ENCODE measurements around the gene MRLN. TPM values are rescaled to one million over a fixed set of nuclear protein-coding genes. Genes with fewer than 3 reads are reported as not detected.
"Not testable (repeated sequence)": the region's sequence is repeated elsewhere in the genome, so short reads cannot be mapped to it uniquely, and the experiment has no call there.

The MRLN gene
- total and polyA plus RNA-seq, 4 donors, result 0.35 to 0.98 (median 0.75) TPM; not detected in 1

DNA sequence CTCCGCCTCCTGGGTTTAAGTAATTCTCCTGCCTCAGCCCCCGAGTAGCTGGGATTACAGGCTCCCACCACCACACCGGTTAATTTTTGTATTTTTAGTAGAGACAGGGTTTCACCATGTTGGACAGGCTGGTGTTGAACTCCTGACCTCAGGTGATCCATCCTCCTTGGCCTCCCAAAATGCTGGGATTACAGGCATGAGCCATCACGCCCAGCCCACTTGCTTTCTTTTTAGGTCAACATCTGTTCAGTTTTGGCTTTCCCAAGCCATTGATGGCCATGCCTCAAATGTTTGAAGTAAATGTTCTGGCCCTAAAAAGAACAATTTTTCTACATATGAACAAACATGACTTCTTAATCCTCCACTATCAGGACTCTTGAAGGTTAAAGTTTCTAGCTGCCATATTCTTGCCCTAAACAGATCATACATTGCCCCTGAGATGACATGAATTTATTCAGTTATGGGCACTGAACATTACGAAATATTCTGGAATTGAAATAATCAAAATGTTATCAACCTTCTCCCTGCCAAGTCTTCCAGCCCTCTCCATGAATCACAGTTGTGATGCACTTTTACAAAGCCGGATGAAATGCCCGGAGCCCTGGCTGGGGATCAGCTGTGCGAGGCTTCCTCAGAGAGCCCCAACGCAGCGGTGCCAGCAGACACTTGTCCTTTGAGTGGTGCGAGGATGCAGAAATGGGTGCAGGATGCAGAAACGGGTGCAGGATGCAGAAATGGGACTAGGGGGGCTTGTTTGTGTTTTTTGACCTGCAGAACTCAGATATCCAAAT is 2.9 kb downstream of the MRLN start:
- no peak overlapping the region for H3K4me3 ChIP-seq
- no peak overlapping the region for H3K9ac ChIP-seq (ENCODE audit: insufficient read depth in 1 of 2, low read length in 2 of 2)
- peaks cover 0 to under 1% (median 0%) of the 10 kb centered on the region in 5 donors for H3K4me1 ChIP-seq (ENCODE audit: control insufficient read depth in 5 of 5, insufficient read depth in 5 of 5, low read length in 5 of 5)
- ATAC-seq (ENCODE audit: insufficient read depth, low FRiP score), result no peak
- H3K9me3 ChIP-seq (ENCODE audit: control insufficient read depth in 4 of 4, insufficient read depth in 3 of 4, low read length in 3 of 4), result no peaks in the 10 kb centered on the region
- no peaks in the 10 kb centered on the region for H3K27me3 ChIP-seq (ENCODE audit: control insufficient read depth in 3 of 3, insufficient read depth in 3 of 3, low read length in 2 of 3)
- DNase-seq, result peak in 1 of 3 donors; percentile 25
- no peaks in the 10 kb centered on the region for H3K36me3 ChIP-seq (ENCODE audit: control insufficient read depth in 4 of 4, insufficient read depth in 4 of 4, low read length in 4 of 4)
- TF ChIP-seq, protein P1, sequence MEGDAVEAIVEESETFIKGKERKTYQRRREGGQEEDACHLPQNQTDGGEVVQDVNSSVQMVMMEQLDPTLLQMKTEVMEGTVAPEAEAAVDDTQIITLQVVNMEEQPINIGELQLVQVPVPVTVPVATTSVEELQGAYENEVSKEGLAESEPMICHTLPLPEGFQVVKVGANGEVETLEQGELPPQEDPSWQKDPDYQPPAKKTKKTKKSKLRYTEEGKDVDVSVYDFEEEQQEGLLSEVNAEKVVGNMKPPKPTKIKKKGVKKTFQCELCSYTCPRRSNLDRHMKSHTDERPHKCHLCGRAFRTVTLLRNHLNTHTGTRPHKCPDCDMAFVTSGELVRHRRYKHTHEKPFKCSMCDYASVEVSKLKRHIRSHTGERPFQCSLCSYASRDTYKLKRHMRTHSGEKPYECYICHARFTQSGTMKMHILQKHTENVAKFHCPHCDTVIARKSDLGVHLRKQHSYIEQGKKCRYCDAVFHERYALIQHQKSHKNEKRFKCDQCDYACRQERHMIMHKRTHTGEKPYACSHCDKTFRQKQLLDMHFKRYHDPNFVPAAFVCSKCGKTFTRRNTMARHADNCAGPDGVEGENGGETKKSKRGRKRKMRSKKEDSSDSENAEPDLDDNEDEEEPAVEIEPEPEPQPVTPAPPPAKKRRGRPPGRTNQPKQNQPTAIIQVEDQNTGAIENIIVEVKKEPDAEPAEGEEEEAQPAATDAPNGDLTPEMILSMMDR (IDR thresholded peaks at IDR 0.05; ENCODE audit: control extremely low read depth, extremely low read depth), result no peak
- WGBS, 2 donors, result 73 to 77% methylated on average over 12 of the region's 12 CpGs
- H3K27ac ChIP-seq (ENCODE audit: low read depth in 1 of 2, low read length in 1 of 2), result no peak overlapping the region

DNA sequence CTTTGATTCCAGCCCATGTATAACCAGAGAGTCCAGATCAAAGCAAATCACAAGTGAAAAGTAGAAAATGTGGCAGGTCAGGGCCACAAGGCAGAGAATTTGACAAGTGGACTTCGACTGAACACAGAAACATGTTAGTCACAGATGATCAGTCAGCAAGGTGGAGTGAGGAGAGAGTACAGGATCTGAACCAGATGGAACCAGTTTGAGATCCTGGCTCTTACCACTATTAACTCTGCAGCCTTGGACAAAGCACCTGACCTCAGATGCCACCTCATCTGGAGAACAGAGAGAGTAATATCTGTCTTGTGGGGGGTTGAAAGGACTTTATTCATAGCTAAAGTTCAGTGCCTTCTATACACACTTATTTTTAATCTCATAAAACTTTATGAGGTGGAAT is 4.4 kb downstream of the MRLN start:
- TF ChIP-seq, protein P1 (IDR thresholded peaks at IDR 0.05; ENCODE audit: control extremely low read depth, extremely low read depth), result no peak
- ATAC-seq (ENCODE audit: insufficient read depth, low FRiP score) (no peak), DNase-seq (no peak)
- no peaks in the 10 kb centered on the region for H3K9me3 ChIP-seq (ENCODE audit: control insufficient read depth in 4 of 4, insufficient read depth in 3 of 4, low read length in 3 of 4)
- H3K27ac ChIP-seq (ENCODE audit: low read depth in 1 of 2, low read length in 1 of 2), result no peak overlapping the region
- no peak overlapping the region for H3K9ac ChIP-seq (ENCODE audit: insufficient read depth in 1 of 2, low read length in 2 of 2)
- no peaks in the 10 kb centered on the region for H3K36me3 ChIP-seq (ENCODE audit: control insufficient read depth in 4 of 4, insufficient read depth in 4 of 4, low read length in 4 of 4)
- peaks cover 0 to 2% (median 0%) of the 10 kb centered on the region in 5 donors for H3K4me1 ChIP-seq (ENCODE audit: control insufficient read depth in 5 of 5, insufficient read depth in 5 of 5, low read length in 5 of 5)
- WGBS, 2 donors, result 46 to 50% methylated on average over 1 of the region's 1 CpG
- no peak overlapping the region for H3K4me3 ChIP-seq
- no peaks in the 10 kb centered on the region for H3K27me3 ChIP-seq (ENCODE audit: control insufficient read depth in 3 of 3, insufficient read depth in 3 of 3, low read length in 2 of 3)

DNA sequence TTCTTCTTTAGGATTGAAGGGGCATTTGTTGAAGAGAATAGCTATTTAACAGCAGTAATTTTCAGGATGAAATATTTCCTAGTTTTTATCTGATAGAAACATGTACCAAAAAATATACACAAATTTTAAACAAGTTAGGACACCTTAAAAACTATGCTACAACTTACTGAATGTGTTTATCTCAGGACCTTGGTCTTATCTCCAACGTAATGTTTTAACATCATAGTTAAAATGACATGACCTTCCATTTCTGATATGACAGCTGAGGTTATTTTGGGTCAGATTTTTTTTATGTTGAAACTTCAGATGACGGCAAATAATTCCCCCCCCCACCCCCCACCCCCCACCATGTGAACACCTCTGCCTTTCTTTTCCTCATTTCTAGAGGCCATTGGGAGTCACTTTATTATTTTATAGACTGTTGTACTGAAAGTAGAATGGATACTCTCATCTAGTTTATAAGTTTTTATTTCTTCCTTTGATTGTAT is 8.0 kb downstream of the MRLN start:
- no peak overlapping the region for H3K27ac ChIP-seq (ENCODE audit: low read depth in 1 of 2, low read length in 1 of 2)
- H3K9ac ChIP-seq (ENCODE audit: insufficient read depth in 1 of 2, low read length in 2 of 2), result no peak overlapping the region
- H3K4me1 ChIP-seq (ENCODE audit: control insufficient read depth in 5 of 5, insufficient read depth in 5 of 5, low read length in 5 of 5), result peaks cover 0 to 2% (median 0%) of the 10 kb centered on the region in 5 donors
- 65 to 75% methylated on average over 2 of the region's 2 CpGs for WGBS, 2 donors
- no peaks in the 10 kb centered on the region for H3K27me3 ChIP-seq (ENCODE audit: control insufficient read depth in 3 of 3, insufficient read depth in 3 of 3, low read length in 2 of 3)
- no peaks in the 10 kb centered on the region for H3K36me3 ChIP-seq (ENCODE audit: control insufficient read depth in 4 of 4, insufficient read depth in 4 of 4, low read length in 4 of 4)
- H3K9me3 ChIP-seq (ENCODE audit: control insufficient read depth in 4 of 4, insufficient read depth in 3 of 4, low read length in 3 of 4), result no peaks in the 10 kb centered on the region
- no peak overlapping the region for H3K4me3 ChIP-seq
- TF ChIP-seq, protein P1 (IDR thresholded peaks at IDR 0.05; ENCODE audit: control extremely low read depth, extremely low read depth), result no peak
- DNase-seq, result no peak
- ATAC-seq (ENCODE audit: insufficient read depth, low FRiP score), result no peak

DNA sequence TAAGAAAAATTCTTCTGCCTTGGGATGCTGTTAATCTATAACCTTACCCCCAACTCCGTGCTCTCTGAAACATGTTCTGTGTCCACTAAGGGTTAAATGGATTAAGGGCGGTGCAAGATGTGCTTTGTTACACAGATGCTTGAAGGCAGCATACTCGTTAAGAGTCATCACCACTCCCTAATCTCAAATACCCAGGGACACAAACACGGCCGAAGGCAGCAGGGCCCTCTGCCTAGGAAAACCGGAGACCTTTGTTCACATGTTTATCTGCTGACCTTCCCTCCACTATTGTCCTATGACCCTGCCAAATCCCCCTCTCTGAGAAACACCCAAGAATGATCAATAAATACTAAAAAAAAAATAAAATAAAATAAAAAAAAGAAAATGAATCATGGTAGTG is 8.5 kb downstream of the MRLN start:
- H3K9ac ChIP-seq (ENCODE audit: insufficient read depth in 1 of 2, low read length in 2 of 2); H3K27ac ChIP-seq (ENCODE audit: low read depth in 1 of 2, low read length in 1 of 2); DNase-seq; H3K36me3 ChIP-seq (ENCODE audit: control insufficient read depth in 4 of 4, insufficient read depth in 4 of 4, low read length in 4 of 4); H3K4me3 ChIP-seq; ATAC-seq (ENCODE audit: insufficient read depth, low FRiP score); H3K27me3 ChIP-seq (ENCODE audit: control insufficient read depth in 3 of 3, insufficient read depth in 3 of 3, low read length in 2 of 3); H3K4me1 ChIP-seq (ENCODE audit: control insufficient read depth in 5 of 5, insufficient read depth in 5 of 5, low read length in 5 of 5); H3K9me3 ChIP-seq (ENCODE audit: control insufficient read depth in 4 of 4, insufficient read depth in 3 of 4, low read length in 3 of 4): not testable (repeated sequence)
- 63 to 77% methylated on average over 6 of the region's 6 CpGs for WGBS, 2 donors

DNA sequence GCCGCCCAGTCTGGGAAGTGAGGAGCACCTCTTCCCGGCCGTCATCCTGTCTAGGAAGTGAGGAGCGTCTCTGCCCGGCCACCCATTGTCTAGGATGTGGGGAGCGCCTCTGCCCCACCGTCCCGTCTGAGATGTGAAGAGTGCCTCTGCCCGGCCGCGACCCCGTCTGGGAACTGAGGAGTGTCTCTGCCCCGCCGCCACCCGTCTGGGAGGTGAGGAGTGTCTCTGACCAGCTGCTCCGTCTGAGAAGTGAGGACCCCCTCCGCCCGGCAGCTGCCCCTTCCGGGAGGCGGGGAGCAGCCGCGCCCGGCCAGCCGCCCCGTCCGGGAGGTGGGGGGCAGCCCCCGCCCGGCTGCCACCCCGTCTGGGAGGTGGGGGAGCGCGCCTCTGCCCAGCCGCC is 9.1 kb downstream of the MRLN start:
- not testable (repeated sequence) for H3K9ac ChIP-seq (ENCODE audit: insufficient read depth in 1 of 2, low read length in 2 of 2); H3K27ac ChIP-seq (ENCODE audit: low read depth in 1 of 2, low read length in 1 of 2); H3K27me3 ChIP-seq (ENCODE audit: control insufficient read depth in 3 of 3, insufficient read depth in 3 of 3, low read length in 2 of 3); ATAC-seq (ENCODE audit: insufficient read depth, low FRiP score); H3K36me3 ChIP-seq (ENCODE audit: control insufficient read depth in 4 of 4, insufficient read depth in 4 of 4, low read length in 4 of 4); DNase-seq; H3K9me3 ChIP-seq (ENCODE audit: control insufficient read depth in 4 of 4, insufficient read depth in 3 of 4, low read length in 3 of 4); H3K4me1 ChIP-seq (ENCODE audit: control insufficient read depth in 5 of 5, insufficient read depth in 5 of 5, low read length in 5 of 5); H3K4me3 ChIP-seq
- WGBS, 2 donors, result 93 to 96% methylated on average over 32 of the region's 32 CpGs
